ENCODE measurements around the gene EDAR.

EDAR gene

DNA sequence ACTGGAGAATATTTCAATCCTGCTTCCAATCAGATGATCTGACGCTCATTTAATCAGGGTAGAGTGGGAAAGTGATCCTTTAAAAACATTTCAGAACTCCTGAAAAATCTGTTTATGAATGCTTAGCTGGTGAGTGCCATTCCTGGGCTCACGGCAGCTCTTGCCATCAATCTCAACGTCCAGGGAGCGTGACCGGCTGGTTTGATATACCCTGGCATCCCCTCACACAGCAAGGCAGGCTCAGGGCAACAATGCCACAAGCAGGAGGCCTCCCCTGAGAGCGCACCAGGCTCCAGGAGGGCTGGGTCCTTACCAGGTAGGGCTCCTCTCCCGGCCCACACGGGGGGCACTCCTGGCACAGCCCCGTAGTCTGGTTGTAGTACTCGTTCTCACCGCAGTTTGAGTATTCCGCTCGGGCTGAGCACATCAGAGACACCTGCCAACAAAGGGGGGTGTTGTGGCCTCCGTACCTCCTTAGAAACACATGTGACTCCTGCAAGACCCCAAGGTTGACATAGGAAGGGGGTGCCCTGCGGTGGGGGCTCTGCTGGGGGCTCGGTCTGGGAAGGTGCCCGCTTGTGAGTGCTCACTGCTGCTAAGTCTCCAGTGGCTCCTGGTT, 59.1 kb downstream of the EDAR start:
- ATAC-seq (no peak), DNase-seq (ENCODE audit: low spot score in 2 of 2) (no peak)
- Mint-ChIP-seq H3K9me3 (no peaks in the 10 kb centered on the region), H3K36me3 (no peaks in the 10 kb centered on the region), H3K27ac (no peak overlapping the region), H3K4me1 (no peaks in the 10 kb centered on the region), H3K4me3 (no peak overlapping the region)

DNA sequence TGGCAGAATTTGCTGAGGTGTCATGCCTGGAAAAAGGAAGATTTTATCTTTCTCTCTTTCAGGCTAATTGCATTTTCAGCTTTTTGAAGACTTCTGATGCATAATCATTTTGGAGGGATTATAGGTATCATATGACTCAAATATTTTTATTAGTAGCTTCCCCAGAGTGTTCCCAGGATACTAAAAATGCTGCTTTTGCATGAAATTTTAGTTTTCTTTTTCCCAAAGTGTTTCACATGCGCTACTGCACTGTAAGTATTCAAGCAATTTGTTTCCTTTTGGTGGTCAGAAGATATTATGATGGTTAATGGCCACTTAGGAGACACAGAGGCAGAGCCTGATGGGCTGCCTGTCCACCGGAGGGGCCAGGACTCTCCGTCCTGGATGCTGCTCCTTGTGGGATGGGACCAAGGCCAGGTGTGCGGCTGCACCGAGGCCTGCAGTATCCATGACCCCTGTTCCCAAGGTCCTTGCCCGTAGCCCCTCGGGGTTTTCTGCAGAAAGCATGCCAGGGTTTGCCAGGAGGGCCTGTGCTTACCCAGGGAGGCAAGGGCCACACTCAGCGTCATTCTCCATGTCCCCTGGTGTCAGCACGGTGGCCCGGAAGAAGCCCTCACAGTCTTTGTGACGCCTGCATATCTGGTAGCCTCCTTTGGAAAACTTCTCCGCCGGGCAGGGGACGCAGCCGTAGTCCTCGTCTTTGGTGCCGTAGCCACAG, 60.2 kb downstream of the EDAR start:
- no peak overlapping the region for H3K4me3 Mint-ChIP-seq
- no peak for ATAC-seq
- no peaks in the 10 kb centered on the region for H3K9me3 Mint-ChIP-seq
- no peak for DNase-seq (ENCODE audit: low spot score in 2 of 2)
- H3K36me3 Mint-ChIP-seq, result no peaks in the 10 kb centered on the region
- H3K4me1 Mint-ChIP-seq, result no peaks in the 10 kb centered on the region
- no peak overlapping the region for H3K27ac Mint-ChIP-seq

DNA sequence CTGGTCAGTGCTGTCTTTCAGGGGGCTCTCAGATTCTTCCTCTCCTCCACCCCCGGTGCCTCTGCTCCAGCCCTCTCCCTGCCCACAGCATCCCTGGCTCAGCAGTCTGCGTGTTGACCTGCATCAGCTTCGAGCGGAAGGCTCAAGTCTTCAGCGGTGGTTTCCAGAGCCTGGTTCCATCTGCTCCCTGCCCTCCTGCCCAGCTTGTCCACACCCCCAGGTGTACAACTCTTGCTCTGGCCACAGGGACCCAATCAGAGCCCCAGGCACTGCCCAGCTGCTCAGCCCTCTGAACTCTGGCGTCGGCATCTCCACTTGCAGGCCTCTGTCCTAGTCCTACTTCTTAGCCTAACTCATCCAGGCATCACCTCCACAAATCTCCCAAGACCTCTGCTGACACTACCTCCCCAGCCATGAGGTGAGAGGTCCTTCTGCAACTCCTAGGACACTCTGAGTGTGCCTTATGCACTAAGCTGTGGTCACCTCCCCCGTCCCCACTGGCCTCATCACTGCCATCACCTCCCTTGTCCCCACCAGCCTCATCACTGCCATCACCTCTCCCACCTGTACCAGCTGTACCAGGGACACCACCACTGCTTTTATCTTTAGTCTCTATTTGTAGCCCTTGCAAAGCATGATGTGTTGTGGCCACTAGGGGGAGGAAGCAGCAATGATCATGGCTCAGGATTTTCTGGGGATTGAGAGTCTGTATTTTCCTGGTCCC, 60.9 kb downstream of the EDAR start:
- Mint-ChIP-seq H3K4me3 (no peak overlapping the region), H3K4me1 (no peaks in the 10 kb centered on the region), H3K9me3 (no peaks in the 10 kb centered on the region), H3K27ac (no peak overlapping the region), H3K36me3 (no peaks in the 10 kb centered on the region)
- no peak for DNase-seq (ENCODE audit: low spot score in 2 of 2)
- no peak for ATAC-seq

DNA sequence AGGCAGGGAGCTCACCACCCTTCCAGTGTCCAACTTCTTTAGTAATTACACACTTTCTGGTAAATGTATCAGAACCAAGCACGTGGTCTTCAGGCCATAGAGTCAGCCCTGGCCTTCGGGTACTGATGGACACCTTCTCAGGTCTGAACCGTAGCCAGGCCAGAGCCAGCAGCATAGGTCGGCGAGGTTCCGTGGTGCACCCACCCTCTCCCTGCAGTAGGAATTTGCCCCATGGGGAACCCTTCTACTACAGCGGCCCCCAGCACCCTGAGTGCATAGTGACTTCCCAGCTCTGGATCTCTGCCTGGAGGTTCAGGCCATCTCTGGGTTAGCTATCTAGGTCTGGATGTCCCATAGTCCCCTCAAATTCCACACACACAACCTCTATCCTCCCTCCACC, 61.6 kb downstream of the EDAR start:
- Mint-ChIP-seq H3K4me1 (no peaks in the 10 kb centered on the region), H3K9me3 (no peaks in the 10 kb centered on the region), H3K36me3 (no peaks in the 10 kb centered on the region), H3K4me3 (no peak overlapping the region), H3K27ac (no peak overlapping the region)
- DNase-seq (ENCODE audit: low spot score in 2 of 2), result no peak
- ATAC-seq, result no peak

DNA sequence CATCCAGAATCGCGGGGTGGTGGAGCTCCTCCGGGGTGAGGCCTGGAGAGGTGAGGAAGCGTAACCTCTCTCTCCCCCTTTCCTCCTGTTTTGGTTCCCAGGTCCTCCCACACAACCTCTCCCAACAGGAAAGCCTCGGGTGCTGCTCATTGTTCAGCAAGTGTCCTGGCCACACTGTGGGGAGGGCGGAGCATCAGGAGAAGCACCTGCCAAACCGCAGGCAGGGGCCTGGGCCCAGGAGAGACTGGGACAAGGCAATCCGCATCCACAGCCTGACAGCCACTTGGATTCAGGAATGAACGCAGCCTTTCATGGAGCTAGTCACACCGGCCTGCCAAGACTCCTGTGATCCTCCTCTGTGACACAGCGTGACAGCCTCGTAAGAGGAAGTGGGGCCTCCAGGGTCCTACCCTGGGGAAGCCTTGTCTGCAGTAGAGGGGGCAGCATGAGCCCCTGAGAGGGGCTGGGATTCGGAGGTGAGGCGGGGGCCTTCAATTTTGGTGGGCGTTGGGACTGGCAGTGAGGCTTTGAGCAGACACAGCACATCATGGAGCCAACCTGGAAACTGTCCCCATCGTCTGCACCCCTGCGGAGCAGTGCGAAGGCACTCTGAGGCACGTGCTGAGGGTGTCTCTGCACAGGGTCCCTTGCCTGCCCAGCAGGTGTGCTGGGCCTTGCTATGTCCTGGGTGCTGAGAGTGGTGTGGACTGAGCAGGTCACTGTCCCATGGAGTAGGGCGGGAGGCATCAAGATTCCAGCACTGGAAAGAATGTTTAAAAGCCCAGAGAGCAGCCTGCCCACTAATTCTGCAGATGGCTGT, 62.2 kb downstream of the EDAR start:
- Mint-ChIP-seq H3K9me3 (no peaks in the 10 kb centered on the region), H3K36me3 (no peaks in the 10 kb centered on the region), H3K4me3 (no peak overlapping the region), H3K4me1 (no peaks in the 10 kb centered on the region), H3K27ac (no peak overlapping the region)
- no peak for ATAC-seq
- no peak for DNase-seq (ENCODE audit: low spot score in 2 of 2)

DNA sequence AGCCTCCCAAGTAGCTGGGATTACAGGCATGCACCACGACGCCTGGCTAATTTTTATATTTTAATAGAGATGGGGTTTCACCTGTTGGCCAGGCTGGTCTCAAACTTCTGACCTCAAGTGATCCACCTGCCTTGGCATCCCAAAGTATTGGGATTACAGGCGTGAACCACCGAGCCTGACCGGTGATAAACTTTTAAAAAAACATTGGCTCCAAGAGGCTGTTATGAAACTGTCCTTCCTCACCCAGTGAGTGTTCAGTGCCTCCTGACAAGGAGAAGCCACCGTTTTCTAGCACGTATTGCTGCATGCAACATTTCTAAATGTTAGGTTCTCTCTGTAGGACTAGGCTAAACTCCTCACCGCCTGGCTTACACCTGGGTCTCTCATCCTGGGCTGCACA, 63.3 kb downstream of the EDAR start:
- H3K4me1 Mint-ChIP-seq, result no peaks in the 10 kb centered on the region
- no peak overlapping the region for H3K27ac Mint-ChIP-seq
- no peak overlapping the region for H3K4me3 Mint-ChIP-seq

DNA sequence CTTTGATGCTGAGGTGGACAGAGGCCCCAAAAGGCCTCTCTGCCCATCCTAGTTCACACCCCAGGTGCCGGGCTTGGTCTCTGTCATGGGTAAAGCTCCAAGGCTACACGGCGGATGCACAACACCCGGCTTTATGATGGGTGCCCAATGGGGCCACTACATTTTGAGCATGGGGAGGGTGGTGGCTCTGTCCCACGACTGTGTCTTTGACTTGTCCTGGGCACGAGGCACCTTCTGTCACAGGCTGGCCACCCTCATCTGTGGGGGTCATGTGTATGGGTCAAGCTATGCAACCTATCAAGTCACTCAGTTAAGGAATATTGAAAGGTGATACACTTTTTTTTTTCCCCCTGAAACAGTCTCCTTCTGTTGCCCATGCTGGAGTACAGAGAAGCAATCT, 63.7 kb downstream of the EDAR start:
- ATAC-seq (no peak), DNase-seq (ENCODE audit: low spot score in 2 of 2) (no peak)
- no peak overlapping the region for H3K4me3 Mint-ChIP-seq
- no peak overlapping the region for H3K27ac Mint-ChIP-seq
- H3K9me3 Mint-ChIP-seq, result no peaks in the 10 kb centered on the region
- no peaks in the 10 kb centered on the region for H3K36me3 Mint-ChIP-seq
- no peaks in the 10 kb centered on the region for H3K4me1 Mint-ChIP-seq

More for the DNA sequence above, 63.3 kb downstream of the EDAR start:
- Mint-ChIP-seq H3K9me3 (no peaks in the 10 kb centered on the region), H3K36me3 (no peaks in the 10 kb centered on the region)
- ATAC-seq (no peak), DNase-seq (ENCODE audit: low spot score in 2 of 2) (no peak)

DNA sequence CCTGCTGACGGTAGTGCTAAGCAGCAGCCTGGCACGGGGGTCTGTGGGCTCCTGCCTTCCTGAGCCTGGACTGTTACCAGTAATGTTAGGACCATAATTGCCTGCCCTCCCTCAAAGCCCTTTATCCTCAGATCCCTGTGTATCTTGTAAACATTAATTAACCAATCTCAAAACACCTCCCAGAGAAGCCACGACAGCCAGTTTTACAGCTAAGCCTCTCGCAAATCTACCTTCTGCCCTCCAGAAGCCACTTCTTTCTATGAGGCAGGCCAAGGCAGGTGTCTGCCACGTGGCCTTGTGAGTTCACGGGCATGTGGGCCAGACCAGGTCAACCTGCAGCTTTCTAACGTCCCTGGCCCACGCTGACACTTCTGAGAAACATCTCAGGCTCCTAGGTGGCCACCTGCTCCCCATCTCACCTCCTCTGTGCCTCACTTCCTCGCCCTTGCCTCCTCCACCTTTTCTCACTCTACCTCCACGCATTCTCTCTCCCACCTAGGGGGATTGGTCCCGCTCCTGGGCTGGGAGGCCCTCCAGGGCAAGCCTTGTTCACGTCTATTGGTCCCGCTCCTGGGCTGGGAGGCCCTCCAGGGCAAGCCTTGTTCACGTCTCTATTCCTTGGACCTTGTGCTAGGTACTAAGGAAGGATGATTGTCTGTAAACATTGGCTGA, 64.3 kb downstream of the EDAR start:
- ATAC-seq, result no peak
- Mint-ChIP-seq H3K4me1 (no peaks in the 10 kb centered on the region), H3K27ac (no peak overlapping the region), H3K36me3 (no peaks in the 10 kb centered on the region), H3K9me3 (no peaks in the 10 kb centered on the region), H3K4me3 (no peak overlapping the region)
- no peak for DNase-seq (ENCODE audit: low spot score in 2 of 2)

DNA sequence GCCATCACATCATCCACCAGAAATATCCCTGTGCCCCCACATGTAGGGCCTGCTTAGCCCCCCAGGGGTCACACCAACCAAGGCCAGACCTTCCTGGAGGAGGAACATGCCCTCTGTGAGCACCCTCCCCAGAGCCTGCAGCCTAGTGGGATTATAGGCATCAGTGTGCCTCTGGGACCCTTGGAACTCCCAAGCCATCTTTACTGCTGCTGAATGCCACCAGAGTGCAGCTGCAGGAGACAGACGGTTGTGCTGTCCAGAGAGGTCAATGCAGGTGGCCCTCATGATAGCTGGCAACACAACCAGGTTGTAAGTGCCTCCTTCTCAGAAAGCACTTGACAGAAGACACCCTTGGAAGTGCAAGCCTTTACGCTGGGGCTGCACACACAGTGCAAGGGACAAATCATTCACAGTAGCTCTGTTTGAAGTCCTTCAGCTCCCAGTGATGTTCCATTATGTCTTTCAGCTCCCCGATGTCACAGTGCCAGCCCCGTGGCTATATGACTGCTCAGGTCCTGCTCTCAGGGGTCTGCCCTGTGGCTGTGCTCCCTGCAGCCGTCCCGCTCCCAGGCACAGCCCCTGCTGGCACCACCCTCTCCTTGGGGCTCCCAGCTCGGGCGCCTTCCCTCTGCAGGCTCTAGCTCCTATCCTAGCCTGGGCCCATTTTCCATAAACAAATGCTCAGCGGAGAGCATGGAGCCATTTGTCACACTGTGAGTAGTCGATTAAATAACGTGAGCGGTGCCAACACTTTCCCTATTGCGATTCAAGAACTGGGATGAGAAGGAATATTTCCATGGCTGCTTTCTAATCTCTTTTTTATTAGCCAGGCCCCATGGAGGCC, 65.1 kb downstream of the EDAR start:
- ATAC-seq, result no peak
- Mint-ChIP-seq H3K4me1 (no peaks in the 10 kb centered on the region), H3K9me3 (no peaks in the 10 kb centered on the region), H3K4me3 (no peak overlapping the region), H3K36me3 (no peaks in the 10 kb centered on the region), H3K27ac (no peak overlapping the region)
- no peak for DNase-seq (ENCODE audit: low spot score in 2 of 2)

DNA sequence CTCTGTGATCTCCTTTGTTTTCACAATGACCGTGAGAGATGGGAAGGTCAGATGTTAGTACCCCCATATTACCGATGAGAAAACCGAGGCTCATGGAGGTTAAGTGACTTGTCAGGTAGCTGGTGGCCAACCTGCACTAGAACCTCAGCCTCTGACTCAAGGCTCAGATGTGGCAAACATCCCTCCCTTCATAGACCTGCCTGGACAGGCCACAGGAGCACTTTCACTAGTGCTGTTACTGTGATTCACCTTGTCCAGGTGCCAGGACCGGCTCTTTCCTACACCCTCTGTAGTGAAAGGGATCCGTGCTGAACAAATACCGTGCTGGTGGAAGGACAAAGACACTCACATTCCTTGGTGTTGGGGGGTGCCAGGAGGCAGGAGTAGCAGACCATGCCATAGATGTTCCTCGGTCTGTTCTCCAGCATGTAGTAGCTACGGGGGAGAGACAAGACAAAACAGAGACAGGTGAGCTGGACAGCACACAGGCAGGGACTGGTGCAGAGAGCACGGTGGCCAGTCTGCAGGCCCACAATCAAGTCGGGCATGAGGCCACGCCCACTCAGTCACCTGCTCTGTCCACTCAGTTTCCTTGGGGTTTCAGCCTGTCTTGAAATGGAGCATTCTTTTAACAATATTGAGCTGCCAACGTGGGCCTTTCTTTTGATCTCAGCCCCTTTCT, 65.9 kb downstream of the EDAR start:
- ATAC-seq, result no peak
- Mint-ChIP-seq H3K9me3 (no peaks in the 10 kb centered on the region), H3K36me3 (no peaks in the 10 kb centered on the region), H3K27ac (no peak overlapping the region), H3K4me3 (no peak overlapping the region), H3K4me1 (no peaks in the 10 kb centered on the region)
- DNase-seq (ENCODE audit: low spot score in 2 of 2), result no peak

DNA sequence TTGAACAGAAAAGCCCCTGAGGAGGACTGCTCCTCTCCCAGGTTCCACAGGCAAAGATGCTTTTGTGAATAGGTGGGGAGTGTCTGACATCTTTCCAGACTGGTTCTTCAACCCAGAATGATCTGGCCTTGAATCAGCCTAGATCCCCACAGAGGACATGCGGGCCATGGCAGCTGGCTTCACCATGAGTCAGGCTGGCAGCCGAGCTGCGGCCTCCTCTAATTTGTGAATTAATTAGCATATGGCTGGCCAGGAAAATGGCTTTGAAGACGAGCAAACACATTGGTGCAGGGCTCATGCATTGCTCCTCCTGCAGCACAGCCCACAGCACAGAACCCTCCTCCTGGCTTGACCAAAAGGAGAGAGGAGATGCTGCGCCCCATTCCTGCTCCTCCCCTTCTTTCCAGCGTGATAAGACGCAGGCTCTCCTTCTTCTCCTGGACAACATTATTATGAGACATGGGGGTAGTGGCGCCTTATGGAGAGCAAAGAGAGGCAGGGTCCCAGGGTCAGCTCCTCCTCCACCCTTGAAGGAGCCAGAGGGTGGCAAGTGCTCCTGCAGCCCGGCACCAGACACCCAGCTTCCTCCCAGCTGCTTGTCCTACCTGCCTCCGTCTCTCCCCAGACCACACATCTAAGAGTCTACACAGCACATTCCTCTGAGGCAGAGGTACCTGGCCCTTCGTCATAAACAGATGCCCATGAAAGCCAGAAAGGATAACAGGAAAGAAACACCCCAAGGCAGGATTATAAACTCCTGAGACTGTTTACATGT, 66.7 kb downstream of the EDAR start:
- Mint-ChIP-seq H3K36me3 (no peaks in the 10 kb centered on the region), H3K27ac (no peak overlapping the region), H3K4me1 (no peaks in the 10 kb centered on the region), H3K4me3 (no peak overlapping the region), H3K9me3 (no peaks in the 10 kb centered on the region)
- ATAC-seq (no peak), DNase-seq (ENCODE audit: low spot score in 2 of 2) (no peak)

DNA sequence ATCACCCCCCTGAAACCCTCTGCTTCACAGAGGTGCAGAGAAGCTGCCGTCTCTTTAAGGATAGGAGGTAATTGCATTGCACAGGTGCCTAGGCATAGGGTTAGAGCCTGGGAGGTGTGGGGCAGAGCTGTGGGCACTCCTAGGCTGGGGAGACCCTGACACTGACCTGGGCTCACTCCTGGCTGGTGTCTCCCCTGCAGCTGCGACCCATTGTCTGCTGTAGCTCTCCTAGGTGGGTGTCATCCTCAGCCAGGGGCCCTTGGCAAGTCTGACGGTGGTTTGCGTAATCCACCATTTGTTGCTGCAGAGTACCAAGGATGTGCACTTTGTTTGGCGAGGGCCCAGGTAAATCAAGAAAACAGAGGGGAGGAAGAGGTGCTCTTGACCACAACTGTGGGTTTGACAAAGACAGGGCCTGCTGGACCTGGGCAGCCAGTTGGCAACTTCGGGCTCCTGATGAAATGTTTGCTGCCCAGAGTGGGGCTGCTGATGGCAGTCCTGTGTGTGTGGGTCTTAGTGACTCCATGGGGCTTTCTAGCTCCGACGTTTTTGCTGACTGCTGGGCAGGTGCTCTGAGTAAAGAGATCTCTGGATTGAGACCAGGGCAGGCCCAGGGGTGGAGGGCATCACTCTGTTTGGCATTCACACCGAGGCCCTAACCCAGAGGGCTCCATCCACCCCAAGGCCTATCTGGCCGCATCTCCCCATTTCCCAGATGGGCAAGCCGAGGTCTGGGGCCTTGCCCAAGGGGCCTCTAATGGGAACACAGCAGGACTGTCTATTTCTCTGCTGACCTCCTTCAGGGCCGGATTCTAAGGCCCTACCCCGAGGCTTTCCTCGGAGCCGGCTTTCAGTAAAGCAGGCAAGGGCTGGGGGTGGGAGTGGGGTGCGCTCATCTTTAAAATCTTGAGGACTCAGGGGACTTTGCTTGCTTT, 67.7 kb downstream of the EDAR start:
- no peak overlapping the region for H3K27ac Mint-ChIP-seq
- H3K4me1 Mint-ChIP-seq, result no peaks in the 10 kb centered on the region
- DNase-seq (ENCODE audit: low spot score in 2 of 2), result no peak
- no peaks in the 10 kb centered on the region for H3K9me3 Mint-ChIP-seq
- H3K36me3 Mint-ChIP-seq, result no peaks in the 10 kb centered on the region
- ATAC-seq, result no peak
- no peak overlapping the region for H3K4me3 Mint-ChIP-seq

Measured in stimulated activated effector memory CD8-positive, alpha-beta T cell treated with anti-CD3 and anti-CD28 coated beads, Interleukin-12 subunit alpha, Interleukin-12 subunit beta, amount 100 ng/mL, for 72 hours (primary cell).